NCI-H345 (cell line): ENCODE data around the gene CCDC137.
A peak's percentile ranks its signal among the peaks of the same experiment; 100 is the strongest.

Source experiments
- DNase-seq: peaks from one replicate; lab custom pipeline; 2025; lab: John Stamatoyannopoulos, UW

CCDC137 gene

GRCh38 chr17:81683208-81683583, 16.7 kb downstream of the CCDC137 start:
- peak; percentile 57 for DNase-seq

- peak; percentile 100 for DNase-seq
Observed at GRCh38 chr17:81683584-81684441, 17.3 kb downstream of the CCDC137 start, which contains the start of the genes ARL16 and HGS. Gene ARL16 (minus strand): TSS chr17:81683797. CDS start chr17:81683753, 44 bp downstream. Gene HGS (plus strand): TSS chr17:81684011. CDS start chr17:81684067, 56 bp downstream.

DNA sequence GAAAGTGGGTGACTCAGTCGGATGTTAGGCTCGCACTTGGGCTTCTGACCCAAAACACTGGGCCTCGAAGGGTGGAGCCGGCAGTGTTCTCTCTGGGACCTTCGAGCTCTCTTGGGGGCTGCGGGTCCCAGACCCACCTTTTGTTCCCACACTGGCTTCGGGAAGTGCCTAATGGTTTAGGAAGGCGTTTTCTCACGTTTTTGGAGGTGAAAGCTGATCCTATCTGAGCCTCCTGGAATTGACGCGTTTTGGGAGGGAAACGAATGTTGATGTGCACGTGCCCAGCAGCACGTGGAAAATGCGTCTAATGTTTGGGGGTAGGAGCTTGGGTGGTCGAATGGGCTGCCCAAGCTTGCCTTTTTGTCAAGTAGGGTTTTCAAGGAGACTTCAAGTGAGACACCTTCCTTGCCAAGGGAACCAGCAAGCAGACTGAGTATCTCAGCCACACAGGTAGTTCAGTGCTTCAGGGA, 17.9 kb downstream of the CCDC137 start:
- no peak for DNase-seq

DNA sequence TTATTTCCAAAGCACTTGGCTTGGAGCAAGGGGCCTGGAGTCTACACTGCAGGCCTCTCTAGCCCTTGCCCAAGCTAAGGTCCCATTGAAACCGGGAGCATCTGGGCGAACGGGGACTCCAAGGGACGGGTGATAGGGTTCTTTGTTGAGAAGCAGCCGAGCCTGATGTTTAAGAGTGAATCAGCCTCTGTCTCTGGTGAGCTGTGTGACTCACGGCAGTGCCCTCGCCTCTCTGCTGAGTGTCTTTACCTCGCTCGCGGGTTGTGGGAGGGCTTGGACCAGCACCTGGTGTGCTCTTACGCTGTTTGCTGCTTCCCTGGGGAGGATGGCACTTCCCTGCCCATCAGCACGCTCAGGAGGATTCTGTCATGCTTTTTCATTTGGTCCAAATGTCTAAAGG, 18.6 kb downstream of the CCDC137 start:
- DNase-seq: no peak

GRCh38 chr17:81686614-81687013, 20.1 kb downstream of the CCDC137 start:
- DNase-seq: no peak

DNA sequence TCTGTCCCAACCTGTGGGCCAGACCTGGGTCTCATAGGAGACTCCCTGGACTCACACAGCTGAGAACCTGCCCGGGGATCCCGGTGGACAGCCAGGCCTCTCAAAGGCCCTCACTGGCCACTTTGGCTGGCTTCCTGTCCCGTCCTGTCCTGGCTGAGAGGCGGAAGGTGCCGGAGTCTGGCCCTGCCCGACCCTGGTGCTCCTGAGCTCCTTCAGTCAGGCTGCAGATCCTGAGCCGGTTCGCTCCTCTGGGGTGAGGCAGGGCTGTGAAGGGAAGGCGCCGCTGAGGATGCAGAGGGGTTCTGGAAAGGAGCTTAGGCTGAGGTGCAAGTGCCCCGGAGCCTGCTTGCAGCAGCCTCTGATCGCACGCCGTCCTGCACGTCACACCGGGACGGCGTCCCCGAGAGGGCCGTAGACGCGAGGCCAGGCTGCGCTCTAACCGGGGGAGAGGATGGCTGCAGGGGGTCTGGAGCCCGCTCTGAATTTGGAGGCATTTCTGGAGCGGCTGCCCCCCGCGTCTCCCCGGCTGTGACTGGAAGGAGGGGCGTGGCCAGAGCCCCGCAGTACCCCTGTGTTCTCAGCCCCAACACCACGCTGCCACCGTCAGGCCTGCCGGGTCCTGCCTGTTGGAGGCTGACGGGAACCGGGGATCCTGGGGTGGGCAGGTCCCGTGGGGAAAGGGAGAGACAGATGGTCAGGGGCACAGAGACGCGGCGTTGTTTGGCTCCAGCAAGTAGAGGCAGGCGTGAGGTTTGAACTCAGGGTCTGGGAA, 21.4 kb downstream of the CCDC137 start:
- DNase-seq: no peak

DNA sequence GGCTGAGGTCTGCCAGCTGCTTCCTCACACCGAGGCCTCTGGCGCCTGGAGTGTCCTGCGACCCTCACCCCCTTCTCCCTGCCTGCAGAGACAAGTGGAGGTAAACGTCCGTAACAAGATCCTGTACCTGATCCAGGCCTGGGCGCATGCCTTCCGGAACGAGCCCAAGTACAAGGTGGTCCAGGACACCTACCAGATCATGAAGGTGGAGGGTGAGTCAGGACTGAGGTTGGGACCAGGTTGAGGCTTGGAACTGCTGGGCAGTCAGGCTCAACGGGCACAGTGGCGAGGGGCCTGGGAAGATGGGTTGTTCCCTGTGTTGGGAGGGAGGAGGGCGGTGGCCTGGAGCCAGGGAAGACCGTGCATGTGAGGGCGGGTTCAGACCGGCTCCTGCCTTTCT, 22.1 kb downstream of the CCDC137 start:
- DNase-seq: no peak

DNA sequence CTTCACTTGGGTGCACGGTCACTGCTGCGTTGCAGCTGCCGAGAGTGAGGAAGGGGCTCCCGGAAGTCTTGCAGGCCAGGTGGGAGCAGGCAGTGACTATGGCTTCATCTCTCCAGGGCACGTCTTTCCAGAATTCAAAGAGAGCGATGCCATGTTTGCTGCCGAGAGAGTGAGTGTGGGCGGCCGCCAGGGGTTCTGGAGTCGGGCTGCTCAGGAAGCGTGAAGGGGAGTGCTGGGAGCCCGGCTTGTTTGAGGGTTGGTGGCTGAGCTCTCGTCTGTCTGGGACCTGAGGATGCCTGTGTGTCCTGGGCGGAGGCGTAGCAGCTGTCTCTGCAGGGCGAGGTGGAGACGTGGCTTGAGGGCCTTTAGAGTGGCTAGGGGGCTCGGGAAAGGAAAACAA, 23.5 kb downstream of the CCDC137 start:
- no peak for DNase-seq

- no peak for DNase-seq
Observed at GRCh38 chr17:81690549-81690948, 24.0 kb downstream of the CCDC137 start.

DNA sequence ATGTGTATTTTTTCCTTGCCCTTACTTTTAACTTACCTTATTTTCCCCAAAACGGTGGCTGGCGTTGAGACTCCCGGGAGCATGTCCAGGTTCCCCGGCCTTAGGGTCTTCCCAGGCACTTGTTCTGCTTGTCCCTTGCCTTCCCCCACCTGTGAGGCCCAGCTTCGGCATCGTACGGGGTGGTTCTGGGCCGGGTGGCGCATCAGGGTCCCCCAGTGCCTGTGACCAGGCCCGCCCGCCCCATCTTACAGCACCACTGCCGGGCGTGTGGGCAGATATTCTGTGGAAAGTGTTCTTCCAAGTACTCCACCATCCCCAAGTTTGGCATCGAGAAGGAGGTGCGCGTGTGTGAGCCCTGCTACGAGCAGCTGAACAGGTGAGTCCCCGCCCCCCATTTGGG, 24.7 kb downstream of the CCDC137 start:
- DNase-seq: no peak

DNA sequence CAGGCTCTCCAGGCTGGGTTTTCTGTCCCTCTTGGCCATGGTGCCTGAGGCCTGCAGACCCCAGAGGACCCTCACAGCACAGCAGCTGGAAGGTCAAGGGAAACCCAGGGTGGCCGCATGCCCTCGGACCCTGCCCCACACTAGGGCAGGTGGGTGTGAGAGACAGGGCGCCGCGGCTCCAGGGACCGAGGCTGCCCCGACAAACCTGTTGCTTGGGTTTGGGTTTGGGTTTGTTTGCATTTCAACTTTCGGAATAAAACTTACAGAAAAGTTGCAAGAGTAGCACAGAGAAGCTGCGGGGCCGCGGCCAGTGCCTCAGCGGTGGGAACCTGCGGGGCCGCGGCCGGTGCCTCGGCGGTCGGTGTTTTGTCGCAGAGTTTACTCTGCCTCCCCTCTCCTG, 25.1 kb downstream of the CCDC137 start:
- no peak for DNase-seq

DNA sequence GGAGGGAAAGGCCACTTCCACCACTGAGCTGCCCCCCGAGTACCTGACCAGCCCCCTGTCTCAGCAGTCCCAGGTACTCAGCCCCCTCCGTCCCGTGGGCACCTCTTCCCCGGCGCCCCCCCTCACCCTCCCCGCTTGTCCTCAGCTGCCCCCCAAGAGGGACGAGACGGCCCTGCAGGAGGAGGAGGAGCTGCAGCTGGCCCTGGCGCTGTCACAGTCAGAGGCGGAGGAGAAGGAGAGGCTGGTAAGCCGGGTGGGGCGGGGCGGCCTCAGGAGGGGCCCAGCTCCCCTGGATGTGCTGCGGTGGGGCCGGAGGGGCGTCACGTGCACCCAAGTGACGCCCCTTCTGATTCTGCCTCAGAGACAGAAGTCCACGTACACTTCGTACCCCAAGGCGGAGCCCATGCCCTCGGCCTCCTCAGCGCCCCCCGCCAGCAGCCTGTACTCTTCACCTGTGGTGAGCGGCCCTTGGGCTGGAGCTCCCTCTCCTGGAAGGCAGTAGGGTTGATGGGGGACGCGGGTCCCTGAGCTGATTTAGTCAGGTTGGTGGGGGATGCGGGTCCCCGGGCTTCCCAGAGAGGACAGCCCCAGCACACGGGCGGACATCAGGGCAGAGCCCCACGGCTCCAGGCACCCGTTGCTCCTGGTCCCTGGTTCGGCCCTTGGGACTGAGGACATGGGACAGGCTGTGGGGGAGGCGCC, 27.1 kb downstream of the CCDC137 start:
- no peak for DNase-seq

- DNase-seq: no peak
Observed at GRCh38 chr17:81694810-81695209, 28.3 kb downstream of the CCDC137 start.

GRCh38 chr17:81695211-81695610, 28.7 kb downstream of the CCDC137 start:
- DNase-seq: no peak

GRCh38 chr17:81695801-81696200, 29.3 kb downstream of the CCDC137 start:
- DNase-seq: no peak

- DNase-seq: no peak
Observed at GRCh38 chr17:81696218-81696941, 29.8 kb downstream of the CCDC137 start.

GRCh38 chr17:81697261-81698044, 30.9 kb downstream of the CCDC137 start:
- no peak for DNase-seq

DNA sequence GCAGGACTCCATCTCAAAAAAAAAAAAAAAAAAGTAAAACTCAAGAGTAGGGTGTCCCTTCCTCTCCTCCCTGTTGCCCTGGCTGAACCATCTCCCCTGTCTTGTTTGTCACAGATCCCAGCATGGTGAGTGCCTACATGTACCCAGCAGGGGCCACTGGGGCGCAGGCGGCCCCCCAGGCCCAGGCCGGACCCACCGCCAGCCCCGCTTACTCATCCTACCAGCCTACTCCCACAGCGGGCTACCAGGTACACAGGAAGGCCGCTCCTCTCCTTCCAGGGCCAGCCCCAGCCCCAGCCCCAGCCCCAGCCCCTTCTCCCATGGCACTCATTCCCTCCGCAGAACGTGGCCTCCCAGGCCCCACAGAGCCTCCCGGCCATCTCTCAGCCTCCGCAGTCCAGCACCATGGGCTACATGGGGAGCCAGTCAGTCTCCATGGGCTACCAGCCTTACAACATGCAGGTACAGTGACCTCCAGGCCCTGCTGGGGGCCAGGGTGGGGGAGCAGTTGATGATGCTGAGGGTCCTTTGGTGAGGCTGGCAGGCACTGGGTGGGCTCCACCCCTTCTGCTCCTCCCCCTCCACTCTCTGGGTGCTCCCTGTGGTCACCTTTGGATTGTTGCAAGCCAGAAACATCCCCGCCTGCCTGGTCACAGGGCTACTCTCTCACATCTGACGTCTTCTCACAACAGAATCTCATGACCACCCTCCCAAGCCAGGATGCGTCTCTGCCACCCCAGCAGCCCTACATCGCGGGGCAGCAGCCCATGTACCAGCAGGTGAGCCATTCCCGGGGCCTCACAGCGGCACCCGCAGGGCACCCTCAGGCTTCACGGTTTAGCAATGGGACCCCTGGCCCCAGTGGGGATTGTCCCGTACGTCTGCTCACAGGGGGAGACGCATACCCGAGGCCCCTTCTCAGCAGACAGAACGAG, 34.1 kb downstream of the CCDC137 start:
- DNase-seq: no peak

GRCh38 chr17:81701288-81702071, 34.9 kb downstream of the CCDC137 start:
- no peak for DNase-seq
